Measurements from ENCODE around the gene PNPLA7.

DNA sequence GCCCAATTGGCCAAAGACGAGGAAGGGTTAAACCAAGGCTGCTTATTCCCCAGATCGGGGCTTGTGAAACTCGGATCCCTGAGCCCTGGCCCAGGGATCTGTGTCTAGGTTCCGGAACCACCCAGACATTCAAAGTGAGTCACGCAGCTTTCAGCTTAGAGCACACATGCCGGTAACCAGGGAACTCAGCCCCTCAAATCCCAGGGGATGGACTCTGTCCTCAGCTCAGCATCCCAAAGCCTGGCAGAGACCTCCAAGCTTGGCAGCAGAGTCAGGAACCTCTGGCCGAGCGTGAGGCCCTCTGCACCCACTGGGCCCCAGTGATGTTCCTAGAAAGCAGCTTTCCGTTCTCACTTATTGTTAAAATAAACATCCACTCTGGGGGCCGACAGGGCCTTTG lies 5.1 kb downstream of the PNPLA7 start:
- TF ChIP-seq CTCF (IDR thresholded peaks at IDR 0.05) (no peak), POLR2A (IDR thresholded peaks at IDR 0.05) (no peak)
